Lower lobe of right lung (tissue), 2 donors: Measurements from ENCODE around the gene COL4A1. TPM values are rescaled to one million over a fixed set of nuclear protein-coding genes. Genes with fewer than 3 reads are reported as not detected.

Experiments used
- ATAC-seq, 2 donors: fragments of 200-7000 bp; cut with Tn5 transposase; one replicate each; pipeline ENCODE4 v1.9.1; 2020 to 2022; ENCODE audit warnings: mild to moderate bottlenecking in 2 of 2, moderate library complexity in 2 of 2
- DNase-seq: peaks from one replicate; pipeline ENCODE4 v3.0.0-alpha.2; 2020
- H3K27ac ChIP-seq: fragments of 200-600 bp; one replicate; pipeline ENCODE4 v1.8.0; 2022
- H3K27me3 ChIP-seq: fragments of 200-600 bp; one replicate; pipeline ENCODE4 v1.8.0; 2022; ENCODE audit warnings: low read depth
- H3K36me3 ChIP-seq: fragments of 200-600 bp; one replicate; pipeline ENCODE4 v1.8.0; 2022; ENCODE audit warnings: mild to moderate bottlenecking
- H3K4me1 ChIP-seq: fragments of 200-600 bp; one replicate; pipeline ENCODE4 v1.8.0; 2022
- H3K4me3 ChIP-seq: fragments of 200-600 bp; one replicate; pipeline ENCODE4 v1.8.0; 2022; ENCODE audit warnings: mild to moderate bottlenecking
- H3K9me3 ChIP-seq: fragments of 200-600 bp; one replicate; pipeline ENCODE4 v1.8.0; 2022
- CTCF ChIP-seq: fragments of 200-600 bp; IDR thresholded peaks from one replicate; pipeline ENCODE4 v1.8.0; 2022; ENCODE audit warnings: antibody characterized with exemption, mild to moderate bottlenecking
- intact Hi-C: fragments of 100-400 bp; cut with DNase I; formaldehyde crosslinking; loops from one replicate; pipeline ENCODE4 v1.11.0; 2022
- total RNA-seq: library from RNA; stranded (reverse); fragmentation: NEBNext Ultra II Directional; extraction: Animal tissue kit (Norgen Biotek cat#: 25700); gene quantifications from one replicate; pipeline ENCODE4 v1.2.1, GENCODE V29; 2021
- donor health status: DM: no; HTN: yes; CAD: no; lungs with severe emphysema.

COL4A1 gene
- total RNA-seq, 1 donor from 2014 or later = 161 TPM

- Histone ChIP-seq H3K27me3 (no peaks in the 10 kb centered on the region), H3K9me3 (no peaks in the 10 kb centered on the region), H3K36me3 (peaks cover 8% of the 10 kb centered on the region), H3K27ac (no peak overlapping the region), H3K4me1 (peaks cover 32% of the 10 kb centered on the region), H3K4me3 (no peak overlapping the region)
- no peak for ATAC-seq
- no peak for TF ChIP-seq CTCF
- intact Hi-C loops = loop anchor here (10.0 kb wide), 1 partner anchor 65 kb away; the partner anchor contains the start of genes COL4A1 and COL4A2
- no peak for DNase-seq
These were observed 67.5 kb downstream of the COL4A1 start for GRCh38 chr13:110239280-110240125.

GRCh38 chr13:110238818-110239195, 68.2 kb downstream of the COL4A1 start:
- no peak for ATAC-seq
- Histone ChIP-seq H3K27me3 (no peaks in the 10 kb centered on the region), H3K27ac (no peak overlapping the region), H3K4me1 (peaks cover 35% of the 10 kb centered on the region), H3K4me3 (no peak overlapping the region), H3K9me3 (no peaks in the 10 kb centered on the region), H3K36me3 (peaks cover 8% of the 10 kb centered on the region)
- no peak for DNase-seq
- TF ChIP-seq CTCF = no peak
- intact Hi-C loops = loop anchor here (10.0 kb wide), 1 partner anchor 66 kb away; the partner anchor contains the start of genes COL4A1 and COL4A2

GRCh38 chr13:110237875-110238817, 68.8 kb downstream of the COL4A1 start:
- no peaks in the 10 kb centered on the region for H3K9me3 ChIP-seq
- H3K4me1 ChIP-seq = peaks cover 38% of the 10 kb centered on the region
- no peak for DNase-seq
- H3K36me3 ChIP-seq = peaks cover 8% of the 10 kb centered on the region
- intact Hi-C loops = loop anchor here (10.0 kb wide), 1 partner anchor 67 kb away; the partner anchor contains the start of genes COL4A1 and COL4A2
- no peak for ATAC-seq
- H3K27ac ChIP-seq = peak overlapping the region; percentile 37
- no peak overlapping the region for H3K4me3 ChIP-seq
- no peaks in the 10 kb centered on the region for H3K27me3 ChIP-seq
- no peak for TF ChIP-seq CTCF

GRCh38 chr13:110236831-110237261, 70.1 kb downstream of the COL4A1 start:
- Histone ChIP-seq H3K36me3 (peaks cover 3% of the 10 kb centered on the region), H3K27me3 (no peaks in the 10 kb centered on the region), H3K27ac (peak overlapping the region; percentile 37), H3K4me3 (no peak overlapping the region), H3K4me1 (peaks cover 38% of the 10 kb centered on the region), H3K9me3 (no peaks in the 10 kb centered on the region)
- no peak for TF ChIP-seq CTCF
- ATAC-seq = no peak
- intact Hi-C loops = loop anchor here (10.0 kb wide), 1 partner anchor 68 kb away; the partner anchor contains the start of genes COL4A1 and COL4A2
- DNase-seq = no peak

- peak overlapping the region; percentile 37 for H3K27ac ChIP-seq
- H3K4me1 ChIP-seq = peaks cover 38% of the 10 kb centered on the region
- no peaks in the 10 kb centered on the region for H3K36me3 ChIP-seq
- no peaks in the 10 kb centered on the region for H3K9me3 ChIP-seq
- ATAC-seq = no peak
- no peak overlapping the region for H3K4me3 ChIP-seq
- DNase-seq = no peak
- intact Hi-C loops = loop anchor here (10.0 kb wide), 1 partner anchor 68 kb away; the partner anchor contains the start of genes COL4A1 and COL4A2
- no peak for TF ChIP-seq CTCF
- no peaks in the 10 kb centered on the region for H3K27me3 ChIP-seq
These were observed 70.5 kb downstream of the COL4A1 start for GRCh38 chr13:110236431-110236830.
